ENCODE results near the gene TOGARAM2. TPM values are rescaled to one million over a fixed set of nuclear protein-coding genes. Genes with fewer than 3 reads are reported as not detected.

TOGARAM2 gene
- total and polyA plus RNA-seq, 2 experiments from 2014 or later: 1.8 TPM

- TF ChIP-seq ZNF462 (CRISPR knock-in tag; IDR thresholded peaks at IDR 0.05): no peak
- no peak for TF ChIP-seq ZNF114 (CRISPR knock-in tag; IDR thresholded peaks at IDR 0.05)
- no peak for TF ChIP-seq JUNB (IDR thresholded peaks at IDR 0.05; ENCODE audit: unreplicated experiment)
- TF ChIP-seq ZNF331 (CRISPR knock-in tag; IDR thresholded peaks at IDR 0.05; ENCODE audit: low read depth): no peak
These were observed 85.3 kb downstream of the TOGARAM2 start (continued) for GRCh38 chr2:29066271-29066860.

DNA sequence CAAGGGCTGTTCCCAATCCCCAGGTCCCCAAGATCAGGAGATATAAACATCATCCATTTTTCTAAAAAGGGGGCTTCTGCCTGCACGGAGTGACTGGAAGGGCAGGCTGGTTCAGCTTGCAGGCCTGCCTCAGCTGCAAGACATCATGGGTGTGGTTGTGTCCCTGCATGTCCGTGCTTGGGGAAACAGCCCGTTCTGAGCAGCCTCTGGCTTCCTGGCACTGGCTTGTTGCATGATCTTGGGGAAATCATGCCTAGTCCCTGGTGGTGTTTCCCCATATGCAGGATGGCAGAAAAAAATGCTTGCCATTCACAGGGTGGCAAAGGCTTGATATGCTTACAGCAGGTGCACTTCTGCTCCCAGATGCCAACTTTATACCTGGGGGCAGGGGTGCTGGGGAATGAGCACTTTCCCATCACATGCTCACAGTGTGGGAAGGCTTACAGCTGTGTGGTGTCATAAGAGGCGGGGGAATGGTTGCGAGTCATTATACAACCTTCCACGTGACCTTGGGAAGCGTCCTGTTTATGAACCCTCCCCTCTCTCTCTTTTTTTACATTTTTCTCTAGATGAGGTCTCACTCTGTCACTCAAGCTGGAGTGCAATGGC lies 86.0 kb downstream of the TOGARAM2 start:
- H3K9me3 Mint-ChIP-seq: no peaks in the 10 kb centered on the region

More for the DNA sequence above, 86.0 kb downstream of the TOGARAM2 start:
- H3K27me3 Mint-ChIP-seq (ENCODE audit: insufficient read depth, low read depth, poor library complexity): peaks cover 7% of the 10 kb centered on the region
- ATAC-seq (no peak), DNase-seq (ENCODE audit: low spot score) (no peak)
- Histone ChIP-seq H3K9me2 (ENCODE audit: insufficient read depth) (no peaks in the 10 kb centered on the region), H3K4me2 (no peak overlapping the region), H3K4me3 (no peak overlapping the region), H4K20me1 (replicated peaks; ENCODE audit: insufficient read depth) (no peaks in the 10 kb centered on the region), H3K36me3 (ENCODE audit: insufficient read depth) (no peaks in the 10 kb centered on the region), H3K27ac (ENCODE audit: low read depth) (no peak overlapping the region), H2AFZ (no peak overlapping the region), H3K4me1 (ENCODE audit: insufficient read depth) (no peaks in the 10 kb centered on the region; the same call in 1 of the 2 replicates), H3K27me3 (ENCODE audit: insufficient read depth) (no peaks in the 10 kb centered on the region), H3F3A (replicated peaks; ENCODE audit: low read depth) (no peaks in the 10 kb centered on the region), H3K79me2 (replicated peaks; ENCODE audit: insufficient read depth) (no peaks in the 10 kb centered on the region)
- H3K4me1 Mint-ChIP-seq: peaks cover 17% of the 10 kb centered on the region
- H3K27ac Mint-ChIP-seq: no peak overlapping the region
- H3K4me3 Mint-ChIP-seq: no peak overlapping the region
- no peaks in the 10 kb centered on the region for H3K36me3 Mint-ChIP-seq (ENCODE audit: low read depth)
- TF ChIP-seq EZH2phosphoT487 (IDR thresholded peaks at IDR 0.05; ENCODE audit: unreplicated experiment) (no peak), CTCF (conservative IDR thresholded peaks at IDR 0.05; ENCODE audit: low read depth in 2 of 2) (no peak)

All from GM23338 (cell line).